Astrocyte of the cerebellum (primary cell): Measurements from ENCODE around the gene ZCCHC24.
"Not testable (repeated sequence)": the region's sequence is repeated elsewhere in the genome, so short reads cannot be mapped to it uniquely, and the experiment has no call there.

Experiments
- DNase-seq: peaks from one replicate; pipeline ENCODE4 v3.0.0-alpha.2; 2011; ENCODE audit warnings: low read depth
- H3K4me3 ChIP-seq: 2 replicates; pipeline ENCODE4 v1.5.1; 2011; ENCODE audit warnings: mild to moderate bottlenecking, low read depth, low read length, moderate library complexity
- in situ Hi-C: cut with HindIII; loops from 2 replicates; pipeline ENCODE4 v1.10.0; 2017; ENCODE audit warnings: low sequenced_read_pairs
- TF ChIP-seq, protein P1 (sequence below): IDR thresholded peaks from 2 replicates; pipeline ENCODE4 v1.5.1; 2012; ENCODE audit warnings: low read length, low read depth, moderate library complexity, mild to moderate bottlenecking; ENCODE audit errors: missing control alignments

The ZCCHC24 gene

DNA sequence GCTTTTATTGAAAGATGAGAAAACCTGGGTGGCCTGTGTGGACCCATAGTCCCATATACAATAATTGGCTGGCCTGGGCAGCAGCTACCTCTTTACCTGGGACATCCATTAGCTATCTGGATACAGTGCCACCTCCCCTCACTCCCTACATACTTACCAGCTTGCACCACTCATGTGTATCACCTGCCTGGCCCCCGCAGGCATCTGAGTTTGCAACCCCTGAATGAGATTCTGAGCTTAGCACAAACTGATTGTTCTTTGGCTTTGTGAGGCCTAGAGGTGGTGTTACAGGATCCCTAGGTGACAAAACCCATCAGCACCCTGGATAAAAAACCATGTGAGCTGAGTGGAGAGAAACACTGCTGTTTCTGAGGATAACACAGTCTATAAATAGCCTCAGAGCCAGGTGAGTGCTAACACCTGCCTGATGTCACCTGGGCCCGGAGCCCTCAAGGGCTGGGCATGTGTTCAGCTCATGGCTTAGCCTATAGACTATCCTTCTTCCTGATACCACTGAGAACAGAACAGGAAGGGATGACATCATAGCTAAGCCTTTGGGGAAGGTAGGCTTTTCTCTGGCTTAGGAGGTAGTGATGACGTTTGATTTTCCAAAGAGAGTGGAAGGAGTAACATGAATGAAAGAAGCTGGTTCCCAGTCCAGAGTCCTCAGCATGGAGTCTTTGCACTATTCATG, 100.8 kb downstream of the ZCCHC24 start:
- no peak for DNase-seq
- no peak overlapping the region for H3K4me3 ChIP-seq
- TF ChIP-seq, protein P1, sequence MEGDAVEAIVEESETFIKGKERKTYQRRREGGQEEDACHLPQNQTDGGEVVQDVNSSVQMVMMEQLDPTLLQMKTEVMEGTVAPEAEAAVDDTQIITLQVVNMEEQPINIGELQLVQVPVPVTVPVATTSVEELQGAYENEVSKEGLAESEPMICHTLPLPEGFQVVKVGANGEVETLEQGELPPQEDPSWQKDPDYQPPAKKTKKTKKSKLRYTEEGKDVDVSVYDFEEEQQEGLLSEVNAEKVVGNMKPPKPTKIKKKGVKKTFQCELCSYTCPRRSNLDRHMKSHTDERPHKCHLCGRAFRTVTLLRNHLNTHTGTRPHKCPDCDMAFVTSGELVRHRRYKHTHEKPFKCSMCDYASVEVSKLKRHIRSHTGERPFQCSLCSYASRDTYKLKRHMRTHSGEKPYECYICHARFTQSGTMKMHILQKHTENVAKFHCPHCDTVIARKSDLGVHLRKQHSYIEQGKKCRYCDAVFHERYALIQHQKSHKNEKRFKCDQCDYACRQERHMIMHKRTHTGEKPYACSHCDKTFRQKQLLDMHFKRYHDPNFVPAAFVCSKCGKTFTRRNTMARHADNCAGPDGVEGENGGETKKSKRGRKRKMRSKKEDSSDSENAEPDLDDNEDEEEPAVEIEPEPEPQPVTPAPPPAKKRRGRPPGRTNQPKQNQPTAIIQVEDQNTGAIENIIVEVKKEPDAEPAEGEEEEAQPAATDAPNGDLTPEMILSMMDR = no peak
- in situ Hi-C loops = loop anchor here (5.0 kb wide), 1 partner anchor 68 kb away; no protein-coding TSS in a partner anchor

DNA sequence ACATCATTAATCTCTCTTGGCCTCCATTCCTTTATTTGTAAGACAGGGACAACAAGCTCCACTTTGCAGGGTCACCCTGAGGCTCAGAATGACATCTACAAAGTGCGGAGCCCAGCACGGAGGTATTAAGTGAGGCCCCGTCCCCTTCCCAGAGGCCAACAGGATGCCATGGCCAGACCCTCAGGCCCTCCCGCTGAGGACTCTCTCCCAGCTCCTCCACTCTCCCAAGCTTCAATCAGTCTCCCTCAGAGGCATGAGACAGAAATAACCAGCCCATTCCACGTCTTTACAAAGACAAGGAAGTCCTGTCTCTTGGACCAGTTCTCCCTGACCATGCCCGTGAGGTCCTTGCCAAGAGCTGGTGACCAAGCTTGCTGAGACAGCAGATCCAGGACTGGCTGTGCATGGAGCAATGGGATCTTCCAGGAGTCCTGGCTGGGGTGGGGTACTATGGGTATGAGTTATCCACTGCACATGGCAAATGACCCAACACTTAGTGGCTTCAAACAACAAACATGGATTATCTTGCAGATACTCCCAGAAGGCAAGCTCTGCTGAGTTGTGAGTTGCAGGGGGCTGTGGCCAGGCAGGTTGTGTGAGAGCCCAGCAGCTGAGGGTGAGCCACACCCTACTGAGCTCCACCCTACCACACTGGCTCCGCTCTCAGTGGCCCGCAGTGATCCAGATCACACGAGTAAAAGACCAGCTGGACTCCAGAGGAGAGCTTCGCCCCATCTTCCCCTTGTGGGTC, 102.4 kb downstream of the ZCCHC24 start:
- no peak overlapping the region for H3K4me3 ChIP-seq
- in situ Hi-C loops = loop anchor here (5.0 kb wide), 1 partner anchor 69 kb away; no protein-coding TSS in a partner anchor
- TF ChIP-seq, protein P1 = no peak
- DNase-seq = no peak

DNA sequence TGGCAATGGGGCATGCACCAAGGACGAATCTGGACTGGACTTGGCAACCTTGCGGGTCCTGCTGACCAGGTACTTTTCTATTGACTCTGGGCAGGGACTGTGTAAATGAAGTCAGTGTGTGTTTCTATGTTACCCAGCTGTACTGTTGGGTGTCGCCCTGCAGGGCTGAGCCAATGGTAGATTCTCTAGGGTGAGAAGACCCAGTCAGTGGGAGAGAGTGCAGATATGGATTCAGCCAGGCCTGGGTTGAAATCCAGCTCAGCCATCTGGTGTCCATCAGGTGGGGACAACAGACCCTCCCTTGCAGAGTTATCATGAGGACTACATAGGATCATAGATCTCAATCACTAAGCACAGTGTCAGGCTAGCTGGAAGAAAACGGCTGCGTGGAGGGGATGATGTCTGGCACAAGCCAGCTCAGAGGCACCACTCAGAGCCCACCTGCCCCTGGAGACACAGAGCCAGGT, 103.1 kb downstream of the ZCCHC24 start:
- H3K4me3 ChIP-seq = no peak overlapping the region
- in situ Hi-C loops = loop anchor here (5.0 kb wide), 1 partner anchor 70 kb away; no protein-coding TSS in a partner anchor
- no peak for DNase-seq
- TF ChIP-seq, protein P1 = no peak

DNA sequence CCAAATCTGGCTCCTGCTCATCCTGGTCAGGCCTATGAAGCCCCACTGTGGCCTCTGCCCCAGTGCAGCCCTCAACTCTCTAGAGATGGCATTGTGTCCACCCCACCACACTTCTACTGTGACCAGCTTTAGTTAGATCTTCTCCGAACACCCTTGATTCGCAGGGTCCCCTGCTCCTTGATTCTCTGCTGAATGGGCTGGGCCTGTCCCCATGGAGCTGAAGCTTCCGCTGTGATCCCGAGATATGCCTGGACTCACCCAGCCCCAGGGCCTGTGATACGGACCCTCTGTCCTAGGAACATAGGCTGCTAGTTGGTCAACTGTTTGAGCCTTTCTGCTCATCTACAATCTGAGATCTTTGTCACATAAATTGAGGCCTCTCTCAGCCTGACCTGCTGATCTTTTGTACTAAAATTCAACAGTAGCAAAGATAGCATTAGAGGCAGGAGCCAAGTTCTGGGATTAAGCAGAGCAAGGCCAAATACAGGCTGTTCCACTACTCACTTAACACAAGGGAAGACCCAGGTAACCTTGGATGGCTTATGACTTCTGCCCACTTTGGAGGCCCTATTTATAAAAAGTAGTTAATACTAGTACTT, 104.7 kb downstream of the ZCCHC24 start:
- no peak overlapping the region for H3K4me3 ChIP-seq
- in situ Hi-C loops = loop anchor here (5.0 kb wide), 1 partner anchor 72 kb away; no protein-coding TSS in a partner anchor
- DNase-seq = no peak
- TF ChIP-seq, protein P1 = no peak

DNA sequence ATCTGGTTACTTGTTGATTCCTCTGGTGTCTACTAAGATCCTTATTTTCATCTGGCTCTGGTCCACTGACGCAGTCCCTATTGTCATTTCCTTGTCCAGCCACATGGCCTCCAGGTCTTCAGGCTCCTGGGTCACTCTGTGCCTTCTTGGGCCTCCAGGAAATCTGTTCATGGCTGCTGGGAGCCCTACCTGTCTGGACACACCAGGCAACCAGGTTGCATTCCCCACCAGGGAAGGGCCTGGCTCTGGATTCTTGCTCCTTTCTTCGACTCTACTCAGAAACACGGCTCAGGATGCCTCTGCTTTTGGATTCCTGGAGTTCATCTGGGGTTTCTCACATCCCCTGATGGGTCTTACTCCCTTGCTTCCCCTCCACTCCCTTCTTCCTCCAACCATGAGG, 106.2 kb downstream of the ZCCHC24 start:
- TF ChIP-seq, protein P1 = no peak

DNA sequence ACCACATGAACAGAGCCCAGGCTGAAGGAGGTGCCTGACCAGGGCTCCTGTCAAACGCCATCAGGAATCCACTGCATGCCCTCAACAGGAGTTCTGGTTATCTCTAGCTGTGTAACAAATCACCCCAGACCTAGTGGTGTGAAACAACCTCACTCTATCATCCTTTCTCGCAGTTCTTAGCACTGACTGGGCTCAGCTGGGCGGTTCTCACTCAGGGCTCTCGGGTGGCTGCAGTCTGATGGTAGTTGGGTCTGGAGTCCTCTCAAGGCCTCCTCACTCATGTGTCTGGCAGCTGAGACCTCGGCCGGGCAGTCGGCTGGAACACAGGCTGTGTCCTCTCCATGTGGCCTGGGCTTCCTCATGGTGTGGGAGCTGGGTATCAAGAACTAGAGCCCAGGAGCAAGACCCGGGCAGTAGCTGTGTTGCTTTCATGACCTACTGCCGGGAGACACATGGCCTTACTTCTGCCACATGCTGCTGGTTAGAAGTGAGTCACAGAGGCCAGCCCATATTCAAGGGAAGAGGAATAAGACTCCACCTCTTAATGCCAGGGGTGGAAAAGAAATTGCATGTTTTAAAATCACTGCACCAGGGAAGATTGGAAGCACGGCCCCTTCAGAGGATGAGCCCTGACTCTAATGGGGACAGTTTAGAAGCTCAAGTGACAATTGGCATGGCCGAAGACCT, 107.5 kb downstream of the ZCCHC24 start:
- in situ Hi-C loops, H3K4me3 ChIP-seq, DNase-seq: not testable (repeated sequence)

More for the DNA sequence above, 106.2 kb downstream of the ZCCHC24 start:
- no peak overlapping the region for H3K4me3 ChIP-seq
- in situ Hi-C loops = no loop called here
- no peak for DNase-seq
